GM21737 (cell line): Measurements from ENCODE around the gene SPDYE17.
"Not testable (repeated sequence)": the region's sequence is repeated elsewhere in the genome, so short reads cannot be mapped to it uniquely, and the experiment has no call there.

Source experiments
- ATAC-seq: cut with Tn5 transposase; IDR thresholded peaks from one replicate; pipeline ENCODE4 v1.9.1; 2021; ENCODE audit warnings: mild to moderate bottlenecking, moderate library complexity; ENCODE audit not compliant: unreplicated experiment

The SPDYE17 gene

GRCh38 chr7:76972391-76972790 is 59.8 kb downstream of the SPDYE17 start:
- not testable (repeated sequence) for ATAC-seq
